Panc1 (cell line): Measurements from ENCODE around the gene ETFA. TPM values are rescaled to one million over a fixed set of nuclear protein-coding genes. Genes with fewer than 3 reads are reported as not detected.

Experiments
- ATAC-seq: fragments of 200-7000 bp; cut with Tn5 transposase; 2 replicates; pipeline ENCODE4 v1.9.1; 2020; ENCODE audit warnings: mild to moderate bottlenecking, moderate library complexity
- BruUV-seq: library from RNA; stranded (reverse); fragments of 400-500 nt; replicated peaks from 2 replicates; lab custom pipeline; 2021; lab: Mats Ljungman, UMichigan
- CTCF ChIA-PET: fragments of 300-600 bp; sonication (Branson Sonifier 250); formaldehyde crosslinking; loops from one replicate; lab custom pipeline; 2022; ENCODE audit warnings: antibody characterized with exemption; lab: Charles Lee
- POLR2A ChIA-PET: fragments of 300-600 bp; sonication (Branson Sonifier 250); formaldehyde crosslinking; loops from one replicate; lab custom pipeline; 2022; ENCODE audit warnings: antibody characterized with exemption; lab: Charles Lee
- DNase-seq: peaks from one replicate; pipeline ENCODE4 v3.0.0-alpha.2; 2010; ENCODE audit warnings: low read depth, low spot score
- H3K27ac ChIP-seq: 2 replicates; pipeline ENCODE4 v1.5.1; 2011; ENCODE audit warnings: mild to moderate bottlenecking, low read length, inconsistent platforms
- H3K27me3 ChIP-seq: fragments of 200-500 bp; sonication (Bioruptor generic); 2 replicates; pipeline ENCODE4 v1.6.0; 2014; ENCODE audit warnings: low read length, inconsistent platforms; ENCODE audit not compliant: control insufficient read depth, insufficient read depth
- H3K36me3 ChIP-seq: fragments of 200-500 bp; sonication (Bioruptor generic); 2 replicates; pipeline ENCODE4 v1.5.1; 2014; ENCODE audit warnings: inconsistent platforms, mild to moderate bottlenecking, low read length, moderate library complexity; ENCODE audit not compliant: control insufficient read depth, insufficient read depth
- H3K4me1 ChIP-seq: 2 replicates; pipeline ENCODE4 v1.5.1; 2011; ENCODE audit warnings: inconsistent platforms, mild to moderate bottlenecking, low read length, moderate library complexity; ENCODE audit not compliant: control insufficient read depth, insufficient read depth
- H3K4me3 ChIP-seq, 2 experiments: 2 replicates each; pipeline ENCODE4 v1.5.1; 2011 to 2012; ENCODE audit warnings: low read depth in 2 of 2, low read length in 2 of 2, mild to moderate bottlenecking in 2 of 2, inconsistent platforms in 1 of 2, moderate library complexity in 1 of 2
- H3K9me3 ChIP-seq: fragments of 200-500 bp; sonication (Bioruptor generic); 2 replicates; pipeline ENCODE4 v1.5.1; 2014; ENCODE audit warnings: low read depth, mild to moderate bottlenecking, inconsistent platforms, low read length, moderate library complexity; ENCODE audit not compliant: control insufficient read depth, insufficient read depth
- POLR2AphosphoS5 ChIP-seq: IDR thresholded peaks from 2 replicates; pipeline ENCODE4 v1.6.1; 2012; ENCODE audit warnings: mild to moderate bottlenecking, low read depth, low read length, moderate library complexity
- SIN3A ChIP-seq: IDR thresholded peaks from 2 replicates; pipeline ENCODE4 v1.6.1; 2012; ENCODE audit warnings: low read depth, mild to moderate bottlenecking, low read length, moderate library complexity, borderline replicate concordance; ENCODE audit not compliant: insufficient read depth
- TCF7L2 ChIP-seq: IDR thresholded peaks from 2 replicates; pipeline ENCODE4 v1.6.1; 2011; ENCODE audit warnings: mild to moderate bottlenecking, low read depth, low read length, inconsistent platforms
- in situ Hi-C: cut with HindIII; loops from 2 replicates; pipeline ENCODE4 v1.10.0; 2016; ENCODE audit warnings: low sequenced_read_pairs, low pct_unique_long_range_greater_than_20kb
- intact Hi-C: fragments of 100-400 bp; cut with micrococcal nuclease; formaldehyde crosslinking; loops from one replicate; pipeline ENCODE4 v1.10.0; 2022; ENCODE audit not compliant: unreplicated experiment
- total RNA-seq: library from RNA; stranded (reverse); gene quantifications from one replicate; pipeline ENCODE4 v1.2.1, GENCODE V29; 2021; ENCODE audit not compliant: unreplicated experiment
- TF ChIP-seq, protein P1 (sequence below), 2 experiments: IDR thresholded peaks; 2 replicates each; pipeline ENCODE4 v1.6.1; 2011 to 2012; ENCODE audit warnings: low read depth in 2 of 2, control low read depth in 1 of 2, low read length in 1 of 2, mild to moderate bottlenecking in 1 of 2, moderate library complexity in 1 of 2; ENCODE audit not compliant: insufficient read depth in 1 of 2
- TF ChIP-seq, protein P2 (sequence below): fragments of 450-650 bp; IDR thresholded peaks from 2 replicates; pipeline ENCODE4 v1.5.1; 2017; ENCODE audit warnings: mild to moderate bottlenecking

The ETFA gene
- total RNA-seq, 1 experiment from 2014 or later: 159 TPM

DNA sequence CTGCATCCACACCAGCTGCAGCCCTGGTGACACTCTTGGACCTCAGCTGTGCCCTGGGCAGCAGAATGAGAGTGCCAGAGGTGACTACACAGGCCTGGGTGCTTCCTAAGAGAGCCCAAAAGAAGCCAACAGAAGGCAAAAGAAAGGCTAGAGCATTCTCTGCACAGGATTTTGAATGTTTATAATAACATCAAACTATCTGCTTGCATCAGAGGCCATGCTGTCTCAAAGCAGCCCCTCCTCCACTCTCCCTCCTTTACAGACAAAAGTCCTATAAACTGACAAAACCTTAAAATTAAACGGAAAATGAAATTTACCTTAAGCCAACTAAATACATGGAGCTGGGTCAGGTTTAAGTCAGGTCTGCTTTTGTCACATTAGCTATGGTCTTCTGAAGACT lies 95.6 kb downstream of the ETFA start:
- Histone ChIP-seq H3K4me3 (no peak overlapping the region), H3K36me3 (no peaks in the 10 kb centered on the region), H3K27me3 (no peaks in the 10 kb centered on the region), H3K27ac (no peak overlapping the region), H3K9me3 (peaks cover 3% of the 10 kb centered on the region; the same call in 1 of the 2 replicates), H3K4me1 (peaks cover 11% of the 10 kb centered on the region)
- ATAC-seq (no peak), DNase-seq (no peak)
- ChIA-PET POLR2A (no interaction called here), CTCF (no interaction called here)
- TF ChIP-seq, protein P1, sequence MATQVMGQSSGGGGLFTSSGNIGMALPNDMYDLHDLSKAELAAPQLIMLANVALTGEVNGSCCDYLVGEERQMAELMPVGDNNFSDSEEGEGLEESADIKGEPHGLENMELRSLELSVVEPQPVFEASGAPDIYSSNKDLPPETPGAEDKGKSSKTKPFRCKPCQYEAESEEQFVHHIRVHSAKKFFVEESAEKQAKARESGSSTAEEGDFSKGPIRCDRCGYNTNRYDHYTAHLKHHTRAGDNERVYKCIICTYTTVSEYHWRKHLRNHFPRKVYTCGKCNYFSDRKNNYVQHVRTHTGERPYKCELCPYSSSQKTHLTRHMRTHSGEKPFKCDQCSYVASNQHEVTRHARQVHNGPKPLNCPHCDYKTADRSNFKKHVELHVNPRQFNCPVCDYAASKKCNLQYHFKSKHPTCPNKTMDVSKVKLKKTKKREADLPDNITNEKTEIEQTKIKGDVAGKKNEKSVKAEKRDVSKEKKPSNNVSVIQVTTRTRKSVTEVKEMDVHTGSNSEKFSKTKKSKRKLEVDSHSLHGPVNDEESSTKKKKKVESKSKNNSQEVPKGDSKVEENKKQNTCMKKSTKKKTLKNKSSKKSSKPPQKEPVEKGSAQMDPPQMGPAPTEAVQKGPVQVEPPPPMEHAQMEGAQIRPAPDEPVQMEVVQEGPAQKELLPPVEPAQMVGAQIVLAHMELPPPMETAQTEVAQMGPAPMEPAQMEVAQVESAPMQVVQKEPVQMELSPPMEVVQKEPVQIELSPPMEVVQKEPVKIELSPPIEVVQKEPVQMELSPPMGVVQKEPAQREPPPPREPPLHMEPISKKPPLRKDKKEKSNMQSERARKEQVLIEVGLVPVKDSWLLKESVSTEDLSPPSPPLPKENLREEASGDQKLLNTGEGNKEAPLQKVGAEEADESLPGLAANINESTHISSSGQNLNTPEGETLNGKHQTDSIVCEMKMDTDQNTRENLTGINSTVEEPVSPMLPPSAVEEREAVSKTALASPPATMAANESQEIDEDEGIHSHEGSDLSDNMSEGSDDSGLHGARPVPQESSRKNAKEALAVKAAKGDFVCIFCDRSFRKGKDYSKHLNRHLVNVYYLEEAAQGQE (IDR thresholded peaks at IDR 0.05; ENCODE audit: insufficient read depth in 1 of 2, low read depth in 2 of 2, low read length in 1 of 2): no peak
- TF ChIP-seq POLR2AphosphoS5: no peak
- TF ChIP-seq SIN3A: no peak
- no peak for TF ChIP-seq TCF7L2
- TF ChIP-seq, protein P2, sequence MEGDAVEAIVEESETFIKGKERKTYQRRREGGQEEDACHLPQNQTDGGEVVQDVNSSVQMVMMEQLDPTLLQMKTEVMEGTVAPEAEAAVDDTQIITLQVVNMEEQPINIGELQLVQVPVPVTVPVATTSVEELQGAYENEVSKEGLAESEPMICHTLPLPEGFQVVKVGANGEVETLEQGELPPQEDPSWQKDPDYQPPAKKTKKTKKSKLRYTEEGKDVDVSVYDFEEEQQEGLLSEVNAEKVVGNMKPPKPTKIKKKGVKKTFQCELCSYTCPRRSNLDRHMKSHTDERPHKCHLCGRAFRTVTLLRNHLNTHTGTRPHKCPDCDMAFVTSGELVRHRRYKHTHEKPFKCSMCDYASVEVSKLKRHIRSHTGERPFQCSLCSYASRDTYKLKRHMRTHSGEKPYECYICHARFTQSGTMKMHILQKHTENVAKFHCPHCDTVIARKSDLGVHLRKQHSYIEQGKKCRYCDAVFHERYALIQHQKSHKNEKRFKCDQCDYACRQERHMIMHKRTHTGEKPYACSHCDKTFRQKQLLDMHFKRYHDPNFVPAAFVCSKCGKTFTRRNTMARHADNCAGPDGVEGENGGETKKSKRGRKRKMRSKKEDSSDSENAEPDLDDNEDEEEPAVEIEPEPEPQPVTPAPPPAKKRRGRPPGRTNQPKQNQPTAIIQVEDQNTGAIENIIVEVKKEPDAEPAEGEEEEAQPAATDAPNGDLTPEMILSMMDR: no peak
- BruUV-seq: no TSS peak
- intact Hi-C loops: no loop called here
- in situ Hi-C loops: no loop called here

DNA sequence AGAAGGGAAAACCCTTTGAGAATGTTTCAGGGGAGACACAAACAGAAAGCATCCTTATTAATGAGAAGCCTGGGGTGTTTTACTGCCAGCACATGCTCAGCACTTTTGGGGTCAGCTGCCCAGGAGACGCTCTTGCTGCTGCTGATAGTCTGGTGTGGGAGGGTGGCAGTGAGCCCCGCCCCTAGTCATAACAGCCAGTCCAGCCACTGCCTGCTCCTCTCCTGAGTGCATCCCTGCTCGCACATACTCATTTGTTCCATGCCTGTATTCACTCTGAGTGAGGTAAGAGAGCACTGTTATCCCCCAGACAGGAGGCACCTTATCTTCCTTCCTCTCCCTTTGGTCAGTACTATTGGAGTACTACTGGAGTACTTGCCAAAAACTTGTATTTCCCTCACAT lies 101.3 kb downstream of the ETFA start:
- no peaks in the 10 kb centered on the region for H3K27me3 ChIP-seq
- H3K4me3 ChIP-seq: no peak overlapping the region
- H3K27ac ChIP-seq: no peak overlapping the region
- intact Hi-C loops (no loop called here), in situ Hi-C loops (no loop called here)
- TF ChIP-seq POLR2AphosphoS5: no peak
- no peak for TF ChIP-seq TCF7L2
- TF ChIP-seq, protein P1 (IDR thresholded peaks at IDR 0.05; ENCODE audit: insufficient read depth in 1 of 2, low read depth in 2 of 2, low read length in 1 of 2): no peak
- TF ChIP-seq, protein P2: no peak
- no peak for TF ChIP-seq SIN3A
- CTCF ChIA-PET: no interaction called here
- BruUV-seq: no TSS peak
- no peaks in the 10 kb centered on the region; the same call in 1 of the 2 replicates for H3K36me3 ChIP-seq
- H3K4me1 ChIP-seq: no peaks in the 10 kb centered on the region
- ATAC-seq (no peak), DNase-seq (no peak)
- no peaks in the 10 kb centered on the region for H3K9me3 ChIP-seq
- POLR2A ChIA-PET: no interaction called here
